ENCODE measurements around the gene UNC5A. TPM values are rescaled to one million over a fixed set of nuclear protein-coding genes. Genes with fewer than 3 reads are reported as not detected.

Gene UNC5A
- total RNA-seq, 2 experiments from 2014 or later = not detected

- ATAC-seq (no peak), DNase-seq (no peak)
- Mint-ChIP-seq H3K4me1 (ENCODE audit: low read depth) (peaks cover 36% of the 10 kb centered on the region), H3K27me3 (ENCODE audit: low read depth) (peaks cover 18% of the 10 kb centered on the region), H3K4me3 (no peak overlapping the region), H3K27ac (no peak overlapping the region), H3K9me3 (ENCODE audit: insufficient read depth) (no peaks in the 10 kb centered on the region), H3K36me3 (ENCODE audit: low read depth) (no peaks in the 10 kb centered on the region)
- CTCF ChIA-PET = interaction anchor here (2.0 kb wide), 1 partner anchor 235 kb away, joined by 5 read pairs; no protein-coding TSS in a partner anchor
- POLR2A ChIA-PET = no interaction called here
Measured at GRCh38 chr5:176895831-176896230, 85.5 kb downstream of the UNC5A start.

GRCh38 chr5:176897263-176897662, 86.9 kb downstream of the UNC5A start:
- H3K9me3 Mint-ChIP-seq (ENCODE audit: insufficient read depth) = no peaks in the 10 kb centered on the region
- H3K4me3 Mint-ChIP-seq = no peak overlapping the region
- H3K4me1 Mint-ChIP-seq (ENCODE audit: low read depth) = peaks cover 42% of the 10 kb centered on the region
- peaks cover 11% of the 10 kb centered on the region for H3K27me3 Mint-ChIP-seq (ENCODE audit: low read depth)
- no peak for ATAC-seq
- ChIA-PET POLR2A (no interaction called here), CTCF (interaction anchor here (1.5 kb wide), 1 partner anchor 61 kb away, joined by 4 read pairs; no protein-coding TSS in a partner anchor)
- H3K36me3 Mint-ChIP-seq (ENCODE audit: low read depth) = peaks cover 2% of the 10 kb centered on the region
- DNase-seq = no peak
- no peak overlapping the region for H3K27ac Mint-ChIP-seq

GRCh38 chr5:176899296-176899891, 89.0 kb downstream of the UNC5A start, which contains the start of gene HK3:
TSS of gene HK3 (minus strand) at chr5:176899346. CDS start at chr5:176896159, 3,187 bp downstream.
- no peak within 1 kb of the TSS for H3K4me3 Mint-ChIP-seq
- H3K36me3 Mint-ChIP-seq (ENCODE audit: low read depth) = peaks cover 17% of the 10 kb centered on the region
- ChIA-PET CTCF (interaction anchor here (1.5 to 4.5 kb wide), 3 partner anchors 10 to 239 kb away, joined by 3 to 17 read pairs (median 4); no protein-coding TSS in a partner anchor), POLR2A (no interaction called here)
- DNase-seq = no peak
- ATAC-seq = peak; percentile 46
- H3K27me3 Mint-ChIP-seq (ENCODE audit: low read depth) = peaks cover 8% of the 10 kb centered on the region
- H3K4me1 Mint-ChIP-seq (ENCODE audit: low read depth) = peaks cover 42% of the 10 kb centered on the region
- peak within 1 kb of the TSS; percentile 55 for H3K27ac Mint-ChIP-seq
- no peaks in the 10 kb centered on the region for H3K9me3 Mint-ChIP-seq (ENCODE audit: insufficient read depth)

- ChIA-PET POLR2A (interaction anchor here (0.7 kb wide), 1 partner anchor 113 kb away, joined by 3 read pairs; no protein-coding TSS in a partner anchor), CTCF (interaction anchor here (1.5 to 4.5 kb wide), 2 partner anchors 9 to 240 kb away, joined by 4 to 17 read pairs; no protein-coding TSS in a partner anchor)
- peaks cover 8% of the 10 kb centered on the region for H3K27me3 Mint-ChIP-seq (ENCODE audit: low read depth)
- peaks cover 42% of the 10 kb centered on the region for H3K4me1 Mint-ChIP-seq (ENCODE audit: low read depth)
- H3K9me3 Mint-ChIP-seq (ENCODE audit: insufficient read depth) = no peaks in the 10 kb centered on the region
- DNase-seq (no peak), ATAC-seq (no peak)
- H3K27ac Mint-ChIP-seq = no peak overlapping the region
- H3K36me3 Mint-ChIP-seq (ENCODE audit: low read depth) = peaks cover 22% of the 10 kb centered on the region
- no peak overlapping the region for H3K4me3 Mint-ChIP-seq
Measured at GRCh38 chr5:176899946-176900779, 89.8 kb downstream of the UNC5A start.

- ChIA-PET POLR2A (interaction anchor here (0.5 to 0.7 kb wide), 2 partner anchors 15 to 113 kb away, joined by 3 to 4 read pairs; no protein-coding TSS in a partner anchor), CTCF (interaction anchor here (4.5 kb wide), 1 partner anchor 240 kb away, joined by 17 read pairs; no protein-coding TSS in a partner anchor)
- Mint-ChIP-seq H3K9me3 (ENCODE audit: insufficient read depth) (no peaks in the 10 kb centered on the region), H3K27ac (no peak overlapping the region), H3K4me3 (no peak overlapping the region), H3K4me1 (ENCODE audit: low read depth) (peaks cover 37% of the 10 kb centered on the region), H3K27me3 (ENCODE audit: low read depth) (peaks cover 8% of the 10 kb centered on the region), H3K36me3 (ENCODE audit: low read depth) (peaks cover 27% of the 10 kb centered on the region)
- no peak for DNase-seq
- ATAC-seq = no peak
Measured at GRCh38 chr5:176900780-176901204, 90.4 kb downstream of the UNC5A start.

GRCh38 chr5:176901260-176902101, 91.1 kb downstream of the UNC5A start:
- ChIA-PET POLR2A (interaction anchor here (0.5 to 0.7 kb wide), 2 partner anchors 15 to 20 kb away, joined by 3 to 4 read pairs; no protein-coding TSS in a partner anchor), CTCF (interaction anchor here (4.5 kb wide), 1 partner anchor 241 kb away, joined by 17 read pairs; no protein-coding TSS in a partner anchor)
- peaks cover 8% of the 10 kb centered on the region for H3K27me3 Mint-ChIP-seq (ENCODE audit: low read depth)
- H3K4me1 Mint-ChIP-seq (ENCODE audit: low read depth) = peaks cover 30% of the 10 kb centered on the region
- H3K9me3 Mint-ChIP-seq (ENCODE audit: insufficient read depth) = no peaks in the 10 kb centered on the region
- DNase-seq (no peak), ATAC-seq (no peak)
- peak overlapping the region; percentile 50 for H3K27ac Mint-ChIP-seq
- peaks cover 30% of the 10 kb centered on the region for H3K36me3 Mint-ChIP-seq (ENCODE audit: low read depth)
- H3K4me3 Mint-ChIP-seq = no peak overlapping the region

- ChIA-PET CTCF (interaction anchor here (0.7 to 4.5 kb wide), 2 partner anchors 9 to 242 kb away, joined by 4 to 17 read pairs; no protein-coding TSS in a partner anchor), POLR2A (interaction anchor here (0.7 kb wide), 1 partner anchor 20 kb away, joined by 3 read pairs; no protein-coding TSS in a partner anchor)
- H3K27ac Mint-ChIP-seq = no peak overlapping the region
- H3K4me3 Mint-ChIP-seq = no peak overlapping the region
- DNase-seq = no peak
- H3K27me3 Mint-ChIP-seq (ENCODE audit: low read depth) = peaks cover 6% of the 10 kb centered on the region
- peaks cover 22% of the 10 kb centered on the region for H3K4me1 Mint-ChIP-seq (ENCODE audit: low read depth)
- H3K36me3 Mint-ChIP-seq (ENCODE audit: low read depth) = peaks cover 33% of the 10 kb centered on the region
- no peak for ATAC-seq
- H3K9me3 Mint-ChIP-seq (ENCODE audit: insufficient read depth) = no peaks in the 10 kb centered on the region
Measured at GRCh38 chr5:176902102-176902814, 91.9 kb downstream of the UNC5A start.

GRCh38 chr5:176902911-176903664, 92.7 kb downstream of the UNC5A start:
- CTCF ChIA-PET = interaction anchor here (0.7 to 1.4 kb wide), 2 partner anchors 9 to 242 kb away, joined by 4 to 8 read pairs; no protein-coding TSS in a partner anchor
- H3K36me3 Mint-ChIP-seq (ENCODE audit: low read depth) = peaks cover 36% of the 10 kb centered on the region
- POLR2A ChIA-PET = interaction anchor here (1.1 kb wide), 1 partner anchor 26 kb away, joined by 3 read pairs; no protein-coding TSS in a partner anchor
- ATAC-seq = no peak
- H3K4me1 Mint-ChIP-seq (ENCODE audit: low read depth) = peaks cover 21% of the 10 kb centered on the region
- no peaks in the 10 kb centered on the region for H3K27me3 Mint-ChIP-seq (ENCODE audit: low read depth)
- H3K9me3 Mint-ChIP-seq (ENCODE audit: insufficient read depth) = no peaks in the 10 kb centered on the region
- no peak overlapping the region for H3K27ac Mint-ChIP-seq
- no peak overlapping the region for H3K4me3 Mint-ChIP-seq
- DNase-seq = no peak

GRCh38 chr5:176904276-176904675, 93.9 kb downstream of the UNC5A start:
- DNase-seq = no peak
- H3K9me3 Mint-ChIP-seq (ENCODE audit: insufficient read depth) = no peaks in the 10 kb centered on the region
- no peak for ATAC-seq
- H3K36me3 Mint-ChIP-seq (ENCODE audit: low read depth) = peaks cover 39% of the 10 kb centered on the region
- H3K4me1 Mint-ChIP-seq (ENCODE audit: low read depth) = peaks cover 18% of the 10 kb centered on the region
- no peak overlapping the region for H3K27ac Mint-ChIP-seq
- ChIA-PET POLR2A (no interaction called here), CTCF (interaction anchor here (1.4 kb wide), 1 partner anchor 243 kb away, joined by 8 read pairs; no protein-coding TSS in a partner anchor)
- H3K4me3 Mint-ChIP-seq = no peak overlapping the region
- no peaks in the 10 kb centered on the region for H3K27me3 Mint-ChIP-seq (ENCODE audit: low read depth)

- DNase-seq (no peak), ATAC-seq (no peak)
- H3K4me3 Mint-ChIP-seq = no peak overlapping the region
- H3K36me3 Mint-ChIP-seq (ENCODE audit: low read depth) = peaks cover 43% of the 10 kb centered on the region
- POLR2A ChIA-PET = no interaction called here
- no peak overlapping the region for H3K27ac Mint-ChIP-seq
- H3K4me1 Mint-ChIP-seq (ENCODE audit: low read depth) = peaks cover 6% of the 10 kb centered on the region
- H3K27me3 Mint-ChIP-seq (ENCODE audit: low read depth) = no peaks in the 10 kb centered on the region
- H3K9me3 Mint-ChIP-seq (ENCODE audit: insufficient read depth) = no peaks in the 10 kb centered on the region
- CTCF ChIA-PET = interaction anchor here (1.2 kb wide), 1 partner anchor 245 kb away, joined by 3 read pairs; no protein-coding TSS in a partner anchor
Measured at GRCh38 chr5:176906126-176906525, 95.8 kb downstream of the UNC5A start.
